ENCODE data around the gene CEBPE.

- no peak for TF ChIP-seq CTCF (IDR thresholded peaks at IDR 0.05)
- no peak for TF ChIP-seq EP300 (IDR thresholded peaks at IDR 0.05)
- no peak for TF ChIP-seq POLR2A (IDR thresholded peaks at IDR 0.05)
Observed at GRCh38 chr14:23093991-23094665, 24.9 kb downstream of the CEBPE start.
